Hematopoietic multipotent progenitor cell treated with erythropoietin and hydrocortisone succinate and interleukin-3 and kit ligand, for 8 days (in vitro differentiated cells): ENCODE data around the gene ITGB1BP2.
A peak's percentile ranks its signal among the peaks of the same experiment; 100 is the strongest.
"Not testable (repeated sequence)": the region's sequence is repeated elsewhere in the genome, so short reads cannot be mapped to it uniquely, and the experiment has no call there.

Source experiments
- DNase-seq: peaks from one replicate; pipeline ENCODE4 v3.0.0-alpha.2; 2015

Gene ITGB1BP2

GRCh38 chrX:71301195-71301924 lies at the start of gene ITGB1BP2:
ITGB1BP2 (plus strand) TSS chrX:71301750; CDS start chrX:71301807, 57 bp downstream.
- DNase-seq: no peak

GRCh38 chrX:71252221-71252620 lies 49.3 kb upstream of the ITGB1BP2 start:
- DNase-seq: no peak

- DNase-seq: peak; percentile 50
Observed at GRCh38 chrX:71253253-71254091, 48.1 kb upstream of the ITGB1BP2 start.

GRCh38 chrX:71254092-71254963 lies 47.2 kb upstream of the ITGB1BP2 start, which contains the start of gene ZMYM3:
ZMYM3 (minus strand) TSS chrX:71254140; CDS start chrX:71253255, 885 bp downstream.
- peak; percentile 85 for DNase-seq

- no peak for DNase-seq
Observed at GRCh38 chrX:71256051-71256450, 45.5 kb upstream of the ITGB1BP2 start.

GRCh38 chrX:71256856-71257255 lies 44.7 kb upstream of the ITGB1BP2 start:
- no peak for DNase-seq

GRCh38 chrX:71268624-71269023 lies 32.9 kb upstream of the ITGB1BP2 start:
- DNase-seq: not testable (repeated sequence)

GRCh38 chrX:71269801-71270395 lies 31.7 kb upstream of the ITGB1BP2 start:
- no peak for DNase-seq

- DNase-seq: not testable (repeated sequence)
Observed at GRCh38 chrX:71272313-71272712, 29.2 kb upstream of the ITGB1BP2 start.

GRCh38 chrX:71281300-71281699 lies 20.2 kb upstream of the ITGB1BP2 start:
- DNase-seq: not testable (repeated sequence)

- DNase-seq: peak; percentile 32
Observed at GRCh38 chrX:71282514-71283402, 18.8 kb upstream of the ITGB1BP2 start.

GRCh38 chrX:71283403-71284143 lies 18.0 kb upstream of the ITGB1BP2 start, which contains the start of gene NONO:
NONO (plus strand) TSS chrX:71283635; CDS start chrX:71290638, 7,003 bp downstream.
- DNase-seq: peak; percentile 99

GRCh38 chrX:71285929-71286328 lies 15.6 kb upstream of the ITGB1BP2 start:
- DNase-seq: no peak

- no peak for DNase-seq
Observed at GRCh38 chrX:71291381-71291780, 10.2 kb upstream of the ITGB1BP2 start.

- DNase-seq: no peak
Observed at GRCh38 chrX:71292669-71293365, 8.7 kb upstream of the ITGB1BP2 start.

GRCh38 chrX:71296806-71297205 lies 4.7 kb upstream of the ITGB1BP2 start:
- DNase-seq: no peak

- DNase-seq: no peak
Observed at GRCh38 chrX:71298119-71298518, 3.4 kb upstream of the ITGB1BP2 start.

GRCh38 chrX:71300064-71300463 lies 1.5 kb upstream of the ITGB1BP2 start:
- not testable (repeated sequence) for DNase-seq

- not testable (repeated sequence) for DNase-seq
Observed at GRCh38 chrX:71300495-71300894, 1.1 kb upstream of the ITGB1BP2 start.
